ENCODE measurements around the gene KL.

GRCh38 chr13:33040090-33040489 lies 23.9 kb downstream of the KL start:
- TF ChIP-seq CTCF (IDR thresholded peaks at IDR 0.05), result no peak
- TF ChIP-seq POLR2A (IDR thresholded peaks at IDR 0.05), result no peak

Data from thyroid gland (tissue), 4 donors.